ENCODE measurements around the gene TMC7. TPM values are rescaled to one million over a fixed set of nuclear protein-coding genes. Genes with fewer than 3 reads are reported as not detected.

TMC7 gene
- total and polyA plus RNA-seq, 2 of the 8 experiments (the other 6 are each of a cell fraction or from before 2014, with no cell fraction given) = 2.3 to 2.6 TPM

- H3K9ac ChIP-seq (replicated peaks in 1 of 4; ENCODE audit: extremely low read depth in 1 of 4, low read depth in 3 of 4, low read length in 3 of 4) = no peak overlapping the region
- peaks cover 0 to 12% (median 5%) of the 10 kb centered on the region in 4 experiments; a peak in 4 of 8 replicates for H3K36me3 ChIP-seq (ENCODE audit: control insufficient read depth in 2 of 4, insufficient read depth in 4 of 4, low read length in 3 of 4)
- H4K8ac ChIP-seq (ENCODE audit: extremely low read depth, insufficient read depth, low read length) = no peak overlapping the region
- H3K4me2 ChIP-seq (ENCODE audit: insufficient read depth in 1 of 2, low read depth in 2 of 2, low read length in 2 of 2) = no peak overlapping the region
- no peaks in the 10 kb centered on the region for H3K79me2 ChIP-seq (ENCODE audit: control insufficient read depth in 1 of 2, insufficient read depth in 2 of 2, low read length in 2 of 2)
- POLR2A ChIA-PET (ENCODE audit: partially characterized antibody) = interaction anchor here (0.6 to 1.4 kb wide), 2 partner anchors 15 to 294 kb away, joined by 3 read pairs; no protein-coding TSS in a partner anchor
- no peak overlapping the region for H3K14ac ChIP-seq (ENCODE audit: insufficient read length)
- H3K56ac ChIP-seq (replicated peaks; ENCODE audit: insufficient read length, low read depth, low read length) = no peak overlapping the region
- H2BK120ac ChIP-seq (replicated peaks; ENCODE audit: low read depth, low read length) = no peak overlapping the region
- H3K9me3 ChIP-seq (ENCODE audit: insufficient read depth in 2 of 2, low read depth in 1 of 2, low read length in 1 of 2) = no peaks in the 10 kb centered on the region; a peak in 1 of 4 replicates
- no peak overlapping the region for H2BK20ac ChIP-seq (ENCODE audit: low read length)
- DNase-seq (ENCODE audit: low read depth in 1 of 2, low spot score in 2 of 2) (no peak), FAIRE-seq (no peak)
- H3K18ac ChIP-seq (ENCODE audit: extremely low read depth, low read length) = no peak overlapping the region
- no peak overlapping the region for H2AFZ ChIP-seq (ENCODE audit: low read length)
- H3K27me3 ChIP-seq (replicated peaks in 1 of 4; ENCODE audit: control insufficient read depth in 3 of 4, extremely low read depth in 1 of 4, insufficient read depth in 3 of 4, low read length in 3 of 4) = peaks cover 0 to 10% (median 7%) of the 10 kb centered on the region in 4 experiments; a peak in 5 of 7 replicates
- H3K23me2 ChIP-seq (ENCODE audit: low read depth, low read length) = no peaks in the 10 kb centered on the region; the same call in 1 of the 2 replicates
- no peak overlapping the region for H3K4ac ChIP-seq (replicated peaks; ENCODE audit: insufficient read length, low read depth, low read length)
- no peak overlapping the region for H2BK5ac ChIP-seq (ENCODE audit: low read depth, low read length)
- no peak overlapping the region for H3K4me3 ChIP-seq (ENCODE audit: extremely low read depth in 1 of 4, insufficient read depth in 2 of 4, low read depth in 3 of 4, low read length in 4 of 4)
- H3K27ac ChIP-seq (ENCODE audit: low read depth, low read length) = no peak overlapping the region
- H2BK15ac ChIP-seq (ENCODE audit: low read length) = no peak overlapping the region
- CTCF ChIA-PET (ENCODE audit: partially characterized antibody) = interaction anchor here (0.5 to 4.2 kb wide), 10 partner anchors 10 to 419 kb away, joined by 3 to 42 read pairs (median 4); no protein-coding TSS in a partner anchor
- 88% methylated on average over 3 of the region's 3 CpGs; no CpG with 5 or more reads in 1 of the 2 experiments for WGBS, 2 experiments (ENCODE audit: extremely low coverage in 1 of 2, insufficient coverage in 1 of 2, insufficient read length in 1 of 2, insufficient replicate concordance in 2 of 2, low coverage in 1 of 2, low lambda C conversion rate in 2 of 2, missing lambda C conversion rate in 1 of 2)
- no peak overlapping the region for H4K5ac ChIP-seq (ENCODE audit: insufficient read length, low read depth, low read length)
- no peak overlapping the region for H2AK5ac ChIP-seq (ENCODE audit: low read depth, low read length)
- no peak overlapping the region for H4K91ac ChIP-seq (replicated peaks; ENCODE audit: insufficient read length, low read length)
- H2BK12ac ChIP-seq (ENCODE audit: low read depth, low read length) = no peak overlapping the region
- no peaks in the 10 kb centered on the region for H4K20me1 ChIP-seq (replicated peaks in 1 of 2; ENCODE audit: control insufficient read depth in 1 of 2, insufficient read depth in 2 of 2, low read length in 2 of 2)
- no peaks in the 10 kb centered on the region for H3K79me1 ChIP-seq (ENCODE audit: low read depth, low read length)
- H3K4me1 ChIP-seq (replicated peaks in 1 of 4; ENCODE audit: control insufficient read depth in 3 of 4, insufficient read depth in 4 of 4, low read length in 3 of 4) = no peaks in the 10 kb centered on the region; a peak in 1 of 7 replicates
- no peak overlapping the region for H3K23ac ChIP-seq (ENCODE audit: insufficient read length)
- TF ChIP-seq TAF7 (optimal IDR thresholded peaks at IDR 0.05; ENCODE audit: borderline replicate concordance, low read depth, low read length) (no peak), GABPA (IDR thresholded peaks at IDR 0.05; ENCODE audit: borderline replicate concordance, insufficient read depth, low read length) (no peak), NRF1 (IDR thresholded peaks at IDR 0.05; ENCODE audit: low read depth, low read length) (no peak), JUND (IDR thresholded peaks at IDR 0.05; ENCODE audit: low read length) (no peak), SRF (IDR thresholded peaks at IDR 0.05; ENCODE audit: low read depth, low read length) (no peak), SIRT6 (IDR thresholded peaks at IDR 0.05; ENCODE audit: low read length) (no peak), CTBP2 (IDR thresholded peaks at IDR 0.05; ENCODE audit: borderline replicate concordance, insufficient read depth, insufficient read length, low read length) (no peak), POLR2A (IDR thresholded peaks at IDR 0.05; ENCODE audit: control extremely low read depth in 1 of 2, low read depth in 2 of 2, low read length in 2 of 2) (no peak), KDM1A (IDR thresholded peaks at IDR 0.05; ENCODE audit: borderline replicate concordance, low read length) (no peak), SAP30 (IDR thresholded peaks at IDR 0.05; ENCODE audit: insufficient read depth, insufficient replicate concordance, low read length) (no peak), TBP (IDR thresholded peaks at IDR 0.05; ENCODE audit: low read depth, low read length) (no peak), RFX5 (IDR thresholded peaks at IDR 0.05; ENCODE audit: borderline replicate concordance, low read depth, low read length) (no peak), CHD2 (IDR thresholded peaks at IDR 0.05; ENCODE audit: low read length) (no peak), BCL11A (IDR thresholded peaks at IDR 0.05; ENCODE audit: low read depth in 2 of 2, low read length in 2 of 2) (no peak), HDAC6 (IDR thresholded peaks at IDR 0.05; ENCODE audit: low read depth, low read length) (no peak)
These were observed 100.4 kb downstream of the TMC7 start for GRCh38 chr16:19084139-19084538.

Measured in H1 (cell line).